HG02884 (cell line): ENCODE results near the gene WDR18.
"Not testable (repeated sequence)": the region's sequence is repeated elsewhere in the genome, so short reads cannot be mapped to it uniquely, and the experiment has no call there.

Source experiments
- ATAC-seq: cut with Tn5 transposase; IDR thresholded peaks from one replicate; pipeline ENCODE4 v1.9.1; 2021; ENCODE audit warnings: mild to moderate bottlenecking, moderate library complexity; ENCODE audit not compliant: unreplicated experiment

The WDR18 gene

GRCh38 chr19:1018393-1018792, 34.2 kb downstream of the WDR18 start:
- ATAC-seq: no peak

- ATAC-seq: no peak
Observed at GRCh38 chr19:1018932-1019615, 34.9 kb downstream of the WDR18 start.

GRCh38 chr19:1019616-1019961, 35.4 kb downstream of the WDR18 start:
- no peak for ATAC-seq

- peak; percentile 9 for ATAC-seq
Observed at GRCh38 chr19:1019980-1020867, 36.1 kb downstream of the WDR18 start.

- peak; percentile 61 for ATAC-seq
Observed at GRCh38 chr19:1020868-1021425, 36.8 kb downstream of the WDR18 start, which contains the start of gene TMEM259. Gene TMEM259, minus strand, starts transcription at chr19:1021123. Its CDS starts 127 bp downstream, at chr19:1020996.

- ATAC-seq: not testable (repeated sequence)
Observed at GRCh38 chr19:1023883-1024188, 39.7 kb downstream of the WDR18 start.

- ATAC-seq: not testable (repeated sequence)
Observed at GRCh38 chr19:1025080-1025479, 40.9 kb downstream of the WDR18 start.

GRCh38 chr19:1025960-1026782, 42.0 kb downstream of the WDR18 start, which contains the start of gene CNN2:
Gene CNN2, plus strand, starts transcription at chr19:1026608. Its CDS starts 54 bp downstream, at chr19:1026662.
- no peak for ATAC-seq

GRCh38 chr19:1026783-1027649, 42.9 kb downstream of the WDR18 start:
- ATAC-seq: no peak

- ATAC-seq: no peak
Observed at GRCh38 chr19:1027650-1028061, 43.5 kb downstream of the WDR18 start.

GRCh38 chr19:1028062-1028926, 44.1 kb downstream of the WDR18 start:
- no peak for ATAC-seq

- ATAC-seq: no peak
Observed at GRCh38 chr19:1032264-1032867, 48.2 kb downstream of the WDR18 start.

GRCh38 chr19:1035998-1036621, 52.0 kb downstream of the WDR18 start:
- ATAC-seq: no peak

GRCh38 chr19:1037621-1038064, 53.5 kb downstream of the WDR18 start:
- ATAC-seq: no peak

GRCh38 chr19:1038978-1039645, 55.0 kb downstream of the WDR18 start:
- ATAC-seq: no peak

GRCh38 chr19:1039646-1040475, 55.7 kb downstream of the WDR18 start, which contains the start of gene ABCA7:
Gene ABCA7, plus strand, starts transcription at chr19:1040107. Its CDS starts 1,255 bp downstream, at chr19:1041362.
- ATAC-seq: peak; percentile 61
